ENCODE results near the gene NIPAL3. TPM values are rescaled to one million over a fixed set of nuclear protein-coding genes. Genes with fewer than 3 reads are reported as not detected.

Gene NIPAL3
- total RNA-seq, 4 donors from 2014 or later, result 18.3 to 31.1 (median 26.6) TPM

DNA sequence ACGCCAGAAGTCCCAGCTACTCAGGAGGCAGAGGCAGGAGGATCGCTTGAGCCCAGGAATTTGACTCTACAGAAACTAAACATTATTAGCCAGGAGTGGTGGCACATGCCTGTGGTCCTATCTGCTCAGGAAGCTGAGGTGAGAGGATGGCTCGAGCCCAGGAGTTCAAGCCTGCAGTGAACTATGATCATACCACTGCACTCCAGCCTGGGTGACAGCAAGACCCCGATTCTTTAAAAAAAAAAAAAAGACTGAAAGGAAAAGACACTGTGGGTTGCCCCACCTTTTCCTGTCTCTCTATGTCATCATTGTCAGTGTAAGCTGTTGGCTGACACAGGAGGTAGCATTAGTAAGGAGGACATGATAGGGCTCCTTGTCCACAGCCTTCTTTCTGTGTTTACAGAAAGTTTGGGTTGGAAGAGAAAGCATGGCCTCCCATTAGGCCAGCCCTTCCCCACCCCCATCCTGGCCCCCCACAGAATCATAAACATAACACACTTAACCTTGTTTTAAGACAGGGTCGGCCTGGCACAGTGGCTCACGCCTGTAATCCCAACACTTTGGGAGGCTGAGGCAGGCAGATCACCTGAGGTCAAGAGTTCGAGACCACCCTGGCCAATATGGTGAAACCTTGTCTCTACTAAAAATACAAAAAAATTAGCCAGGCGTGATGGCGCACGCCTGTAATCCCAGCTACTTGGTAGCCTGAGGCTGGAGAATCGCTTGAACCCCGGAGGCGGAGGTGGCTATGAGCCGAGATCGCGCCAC, 66.4 kb downstream of the NIPAL3 start:
- Histone ChIP-seq H3K36me3 (no peaks in the 10 kb centered on the region), H3K4me3 (no peak overlapping the region), H3K27me3 (no peaks in the 10 kb centered on the region), H3K4me1 (no peaks in the 10 kb centered on the region), H3K27ac (replicated peaks in 1 of 4) (no peak overlapping the region), H3K9me3 (no peaks in the 10 kb centered on the region)
- 87% methylated on average over 16 of the region's 16 CpGs for WGBS
- intact Hi-C loops (cut with DNase I), result no loop called here
- TF ChIP-seq EP300 (IDR thresholded peaks at IDR 0.05) (no peak), POLR2A (IDR thresholded peaks at IDR 0.05; ENCODE audit: low read depth) (no peak), POLR2AphosphoS5 (IDR thresholded peaks at IDR 0.05) (no peak), CTCF (IDR thresholded peaks at IDR 0.05) (no peak)
- no peak for DNase-seq (ENCODE audit: extremely low spot score)

DNA sequence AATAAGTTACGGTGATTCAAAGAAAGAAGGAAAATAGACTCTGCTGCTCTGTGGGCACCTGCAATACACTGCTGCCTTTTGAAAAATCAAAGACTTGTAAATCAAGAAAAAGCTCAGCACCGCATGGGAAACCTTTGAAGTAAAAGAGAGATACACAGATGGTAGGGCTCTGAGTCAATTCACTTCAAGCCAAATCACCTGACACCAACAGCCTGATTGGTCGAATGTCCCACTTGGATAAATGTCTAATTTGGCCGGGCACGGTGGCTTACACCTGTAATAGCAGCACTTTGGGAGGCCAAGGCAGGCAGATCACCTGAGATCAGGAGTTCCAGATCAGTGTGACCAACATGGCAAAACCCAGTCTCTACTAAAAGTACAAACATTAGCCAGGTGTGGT, 67.8 kb downstream of the NIPAL3 start:
- no peak overlapping the region for H3K27ac ChIP-seq (replicated peaks in 1 of 4)
- intact Hi-C loops (cut with DNase I), result no loop called here
- no peak for TF ChIP-seq CTCF (IDR thresholded peaks at IDR 0.05)
- TF ChIP-seq EP300 (IDR thresholded peaks at IDR 0.05), result no peak
- TF ChIP-seq POLR2A (IDR thresholded peaks at IDR 0.05; ENCODE audit: low read depth), result no peak
- no peak for TF ChIP-seq POLR2AphosphoS5 (IDR thresholded peaks at IDR 0.05)
- H3K9me3 ChIP-seq, result no peaks in the 10 kb centered on the region
- 88% methylated on average over 5 of the region's 5 CpGs for WGBS
- H3K27me3 ChIP-seq, result no peaks in the 10 kb centered on the region
- H3K4me3 ChIP-seq, result no peak overlapping the region
- no peaks in the 10 kb centered on the region for H3K4me1 ChIP-seq
- no peak for DNase-seq (ENCODE audit: extremely low spot score)
- no peaks in the 10 kb centered on the region for H3K36me3 ChIP-seq

- WGBS, result 79% methylated on average over 4 of the region's 4 CpGs
Observed at GRCh38 chr1:24484199-24484598, 68.6 kb downstream of the NIPAL3 start.

GRCh38 chr1:24486331-24487065, 70.9 kb downstream of the NIPAL3 start:
- intact Hi-C loops (cut with DNase I), result no loop called here
- no peaks in the 10 kb centered on the region for H3K36me3 ChIP-seq
- H3K4me1 ChIP-seq, result no peaks in the 10 kb centered on the region
- TF ChIP-seq CTCF (IDR thresholded peaks at IDR 0.05) (no peak), POLR2A (IDR thresholded peaks at IDR 0.05; ENCODE audit: low read depth) (no peak), POLR2AphosphoS5 (IDR thresholded peaks at IDR 0.05) (no peak), EP300 (IDR thresholded peaks at IDR 0.05) (no peak)
- H3K27me3 ChIP-seq, result peaks cover 0 to 18% (median 0%) of the 10 kb centered on the region in 4 donors
- no peaks in the 10 kb centered on the region for H3K9me3 ChIP-seq
- WGBS, result 85% methylated on average over 7 of the region's 7 CpGs
- no peak overlapping the region for H3K4me3 ChIP-seq
- no peak overlapping the region for H3K27ac ChIP-seq (replicated peaks in 1 of 4)
- no peak for DNase-seq (ENCODE audit: extremely low spot score)

More at GRCh38 chr1:24484199-24484598, 68.6 kb downstream of the NIPAL3 start:
- H3K27me3 ChIP-seq, result no peaks in the 10 kb centered on the region
- DNase-seq (ENCODE audit: extremely low spot score), result no peak
- H3K4me1 ChIP-seq, result no peaks in the 10 kb centered on the region
- H3K36me3 ChIP-seq, result no peaks in the 10 kb centered on the region
- H3K9me3 ChIP-seq, result no peaks in the 10 kb centered on the region
- intact Hi-C loops (cut with DNase I), result no loop called here
- TF ChIP-seq CTCF (IDR thresholded peaks at IDR 0.05), result no peak
- no peak for TF ChIP-seq EP300 (IDR thresholded peaks at IDR 0.05)
- no peak for TF ChIP-seq POLR2AphosphoS5 (IDR thresholded peaks at IDR 0.05)
- TF ChIP-seq POLR2A (IDR thresholded peaks at IDR 0.05; ENCODE audit: low read depth), result no peak
- no peak overlapping the region for H3K4me3 ChIP-seq
- H3K27ac ChIP-seq (replicated peaks in 1 of 4), result no peak overlapping the region

All from esophagus muscularis mucosa (tissue), 4 donors.